Transverse colon (tissue), 4 donors: ENCODE measurements around the gene UNC5C. TPM values are rescaled to one million over a fixed set of nuclear protein-coding genes. Genes with fewer than 3 reads are reported as not detected.

Experiments used
- DNase-seq: peaks from one replicate; pipeline ENCODE4 v3.0.0-alpha.2; 2019
- H3K27ac ChIP-seq, 4 donors: fragments of 200-600 bp; sonication (generic); 2 replicates each; pipeline ENCODE4 v1.5.1; 2016 to 2018; ENCODE audit warnings: inconsistent platforms in 4 of 4
- H3K27me3 ChIP-seq: fragments of 200-600 bp; sonication (generic); 2 replicates; pipeline ENCODE4 v1.5.1; 2017; ENCODE audit warnings: inconsistent platforms
- H3K36me3 ChIP-seq, 4 donors: fragments of 200-600 bp; sonication (generic); 2 replicates each; pipeline ENCODE4 v1.5.1; 2017 to 2019; ENCODE audit warnings: inconsistent platforms in 4 of 4
- H3K4me1 ChIP-seq, 4 donors: fragments of 200-600 bp; sonication (generic); 2 replicates each; pipeline ENCODE4 v1.5.1; 2017 to 2020; ENCODE audit warnings: inconsistent platforms in 4 of 4
- H3K4me3 ChIP-seq, 4 donors: fragments of 200-600 bp; sonication (generic); 1 replicate in 1 of 4; 2 replicates in 3 of 4; pipeline versions ENCODE4 v1.5.1 to v1.6.1; 2017 to 2019; ENCODE audit warnings: inconsistent platforms in 4 of 4
- H3K9me3 ChIP-seq, 2 donors: fragments of 200-600 bp; sonication (generic); 2 replicates each; pipeline ENCODE4 v1.5.1; 2017 to 2019; ENCODE audit warnings: inconsistent platforms in 2 of 2
- EP300 ChIP-seq: sonication (generic); formaldehyde crosslinking; IDR thresholded peaks from one replicate; pipeline ENCODE4 v1.6.1; 2017; ENCODE audit warnings: antibody characterized with exemption, low read depth
- POLR2A ChIP-seq: fragments of 450-650 bp; IDR thresholded peaks from one replicate; pipeline ENCODE4 v1.6.1; 2016; ENCODE audit warnings: antibody characterized with exemption, mild to moderate bottlenecking, moderate library complexity
- POLR2AphosphoS5 ChIP-seq, 3 donors: sonication (generic); formaldehyde crosslinking; IDR thresholded peaks; one replicate each; pipeline ENCODE4 v1.6.1; 2016; ENCODE audit warnings: antibody characterized with exemption in 3 of 3
- WGBS, 2 donors: methylation state at CpG; one replicate each; pipeline ENCODE4 v1.1.5; 2018; ENCODE audit warnings: low coverage in 1 of 2; 5-methylcytosine and 5-hydroxymethylcytosine counted together
- in situ Hi-C, 4 donors: fragments of 200-750 bp; cut with MboI; loops; one replicate each; pipeline versions ENCODE4 v1.15.0 to v1.15.1; 2017; ENCODE audit warnings: low sequenced_read_pairs in 3 of 4, low pct_ligation_motif_present in 1 of 4, low pct_unique_long_range_greater_than_20kb in 1 of 4
- intact Hi-C: fragments of 100-400 bp; cut with DNase I; formaldehyde crosslinking; loops from one replicate; pipeline ENCODE4 v1.15.1; 2023; ENCODE audit warnings: low total_unique reads
- total RNA-seq, 4 donors: library from RNA; depleted of rRNA; stranded (reverse); fragments of >200 nt; gene quantifications; one replicate each; pipeline ENCODE4 v1.1.0, GENCODE V29; 2016
- TF ChIP-seq, protein P1 (sequence below), 5 experiments: fragments of 200-600 bp in 3 of 5; fragments of 450-650 bp in 2 of 5; sonication (generic) in 3 of 5; IDR thresholded peaks; 1 replicate in 2 of 5; 2 replicates in 3 of 5; pipeline ENCODE4 v1.5.1; 2016 to 2017; ENCODE audit warnings: antibody characterized with exemption in 5 of 5, inconsistent platforms in 3 of 5, mild to moderate bottlenecking in 2 of 5, moderate library complexity in 1 of 5

UNC5C gene
- total RNA-seq, 4 donors from 2014 or later, result 4.5 to 6.8 (median 4.8) TPM

DNA sequence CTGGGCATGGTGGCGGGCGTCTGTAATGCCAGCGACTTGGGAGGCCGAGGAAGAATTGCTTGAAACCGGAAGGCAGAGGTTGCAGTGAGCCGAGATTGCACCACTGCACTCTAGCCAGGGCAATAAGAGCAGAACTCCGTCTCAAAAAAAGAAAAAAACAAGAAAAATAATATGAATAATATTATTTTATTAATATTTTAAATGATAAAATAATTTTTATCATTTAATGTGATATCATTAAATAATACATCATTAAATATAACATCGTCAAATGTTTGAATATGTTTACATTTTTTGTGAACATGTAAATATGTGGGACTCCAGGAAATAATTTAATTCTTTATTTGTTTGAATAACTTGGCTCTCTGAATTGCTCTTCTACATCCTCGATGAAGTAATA, 15.5 kb downstream of the UNC5C start:
- Histone ChIP-seq H3K4me3 (no peak overlapping the region), H3K9me3 (no peaks in the 10 kb centered on the region), H3K27me3 (no peaks in the 10 kb centered on the region), H3K4me1 (no peaks in the 10 kb centered on the region), H3K27ac (no peak overlapping the region), H3K36me3 (no peaks in the 10 kb centered on the region)
- WGBS, 2 donors, result 82 to 83% methylated on average over 9 of the region's 9 CpGs
- no peak for DNase-seq
- intact Hi-C loops (no loop called here), in situ Hi-C loops (no loop called here)
- no peak for TF ChIP-seq POLR2AphosphoS5 (IDR thresholded peaks at IDR 0.05)

DNA sequence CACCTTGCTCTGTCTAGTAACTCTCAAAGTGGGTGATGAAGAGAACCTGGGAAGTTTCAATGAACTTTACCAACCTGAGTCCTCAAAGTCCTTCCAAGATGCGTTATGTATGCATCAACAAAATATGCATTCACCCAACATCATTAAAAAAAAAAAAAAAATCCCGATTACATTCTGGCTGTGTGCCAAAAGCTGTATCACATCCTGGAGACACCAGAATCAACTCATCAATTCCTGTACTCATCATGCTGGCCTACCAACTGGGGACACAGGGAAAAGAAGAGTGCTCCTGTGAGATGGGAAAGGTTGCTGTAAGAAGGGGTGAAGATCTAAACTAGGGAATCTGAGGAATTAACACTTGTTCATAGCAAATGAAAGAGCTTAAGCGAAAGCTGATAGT, 16.5 kb downstream of the UNC5C start:
- no peaks in the 10 kb centered on the region for H3K4me1 ChIP-seq
- no peaks in the 10 kb centered on the region for H3K9me3 ChIP-seq
- no peak for DNase-seq
- no peaks in the 10 kb centered on the region for H3K36me3 ChIP-seq
- intact Hi-C loops (no loop called here), in situ Hi-C loops (no loop called here)
- TF ChIP-seq POLR2AphosphoS5 (IDR thresholded peaks at IDR 0.05), result no peak
- 88 to 96% methylated on average over 3 of the region's 3 CpGs for WGBS, 2 donors
- no peaks in the 10 kb centered on the region for H3K27me3 ChIP-seq
- no peak overlapping the region for H3K4me3 ChIP-seq
- no peak overlapping the region for H3K27ac ChIP-seq

DNA sequence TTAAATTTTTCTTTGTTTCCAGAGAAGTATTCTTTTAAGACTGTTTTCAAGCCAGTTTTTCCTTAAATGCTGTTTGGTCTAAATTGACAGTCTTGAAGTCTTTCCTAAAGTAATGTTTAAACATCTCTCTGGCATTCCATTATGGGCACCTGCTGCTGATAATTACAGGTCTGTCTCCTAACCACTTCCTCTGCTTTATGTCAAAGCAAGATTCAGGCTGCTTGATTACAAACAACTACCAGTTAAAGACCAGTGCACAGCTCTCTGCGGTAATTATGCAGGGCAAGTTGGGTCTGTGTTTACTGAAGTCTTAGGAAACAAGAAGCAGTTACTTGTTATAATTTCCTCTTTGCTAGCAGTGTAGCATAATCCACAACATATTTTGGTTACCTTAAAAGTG, 17.6 kb downstream of the UNC5C start:
- Histone ChIP-seq H3K4me1 (no peaks in the 10 kb centered on the region), H3K4me3 (no peak overlapping the region), H3K36me3 (no peaks in the 10 kb centered on the region), H3K9me3 (no peaks in the 10 kb centered on the region), H3K27ac (no peak overlapping the region), H3K27me3 (no peaks in the 10 kb centered on the region)
- no peak for DNase-seq
- in situ Hi-C loops, result no loop called here
- no peak for TF ChIP-seq POLR2A
- TF ChIP-seq EP300, result no peak
- TF ChIP-seq, protein P1, sequence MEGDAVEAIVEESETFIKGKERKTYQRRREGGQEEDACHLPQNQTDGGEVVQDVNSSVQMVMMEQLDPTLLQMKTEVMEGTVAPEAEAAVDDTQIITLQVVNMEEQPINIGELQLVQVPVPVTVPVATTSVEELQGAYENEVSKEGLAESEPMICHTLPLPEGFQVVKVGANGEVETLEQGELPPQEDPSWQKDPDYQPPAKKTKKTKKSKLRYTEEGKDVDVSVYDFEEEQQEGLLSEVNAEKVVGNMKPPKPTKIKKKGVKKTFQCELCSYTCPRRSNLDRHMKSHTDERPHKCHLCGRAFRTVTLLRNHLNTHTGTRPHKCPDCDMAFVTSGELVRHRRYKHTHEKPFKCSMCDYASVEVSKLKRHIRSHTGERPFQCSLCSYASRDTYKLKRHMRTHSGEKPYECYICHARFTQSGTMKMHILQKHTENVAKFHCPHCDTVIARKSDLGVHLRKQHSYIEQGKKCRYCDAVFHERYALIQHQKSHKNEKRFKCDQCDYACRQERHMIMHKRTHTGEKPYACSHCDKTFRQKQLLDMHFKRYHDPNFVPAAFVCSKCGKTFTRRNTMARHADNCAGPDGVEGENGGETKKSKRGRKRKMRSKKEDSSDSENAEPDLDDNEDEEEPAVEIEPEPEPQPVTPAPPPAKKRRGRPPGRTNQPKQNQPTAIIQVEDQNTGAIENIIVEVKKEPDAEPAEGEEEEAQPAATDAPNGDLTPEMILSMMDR (IDR thresholded peaks at IDR 0.05), result no peak
- no peak for TF ChIP-seq POLR2AphosphoS5 (IDR thresholded peaks at IDR 0.05)
- intact Hi-C loops, result no loop called here
- 50 to 83% methylated on average over 1 of the region's 1 CpG for WGBS, 2 donors

DNA sequence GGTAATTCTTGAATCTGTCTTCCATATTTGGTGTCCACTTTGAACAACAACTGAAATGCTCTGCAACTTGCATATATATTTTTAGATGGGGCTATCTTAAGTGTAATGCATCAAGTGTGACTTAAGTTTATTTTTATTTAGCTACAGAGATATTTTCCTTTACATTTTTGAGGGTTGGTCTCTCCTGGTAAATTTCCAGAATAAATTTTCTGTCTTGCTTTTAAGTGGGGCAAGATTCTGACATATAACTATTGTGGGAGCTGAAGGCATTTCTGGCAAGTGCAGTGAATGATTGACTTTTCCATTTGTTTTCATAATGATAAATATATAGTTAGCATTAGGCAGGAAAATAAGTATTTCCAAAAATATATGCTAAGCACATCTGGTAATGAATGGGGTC, 18.8 kb downstream of the UNC5C start:
- Histone ChIP-seq H3K4me1 (no peaks in the 10 kb centered on the region), H3K27ac (no peak overlapping the region), H3K4me3 (no peak overlapping the region), H3K27me3 (no peaks in the 10 kb centered on the region), H3K36me3 (no peaks in the 10 kb centered on the region), H3K9me3 (no peaks in the 10 kb centered on the region)
- TF ChIP-seq EP300 (no peak), POLR2AphosphoS5 (IDR thresholded peaks at IDR 0.05) (no peak), POLR2A (no peak)
- TF ChIP-seq, protein P1 (IDR thresholded peaks at IDR 0.05), result no peak
- intact Hi-C loops (no loop called here), in situ Hi-C loops (no loop called here)
- DNase-seq, result no peak

DNA sequence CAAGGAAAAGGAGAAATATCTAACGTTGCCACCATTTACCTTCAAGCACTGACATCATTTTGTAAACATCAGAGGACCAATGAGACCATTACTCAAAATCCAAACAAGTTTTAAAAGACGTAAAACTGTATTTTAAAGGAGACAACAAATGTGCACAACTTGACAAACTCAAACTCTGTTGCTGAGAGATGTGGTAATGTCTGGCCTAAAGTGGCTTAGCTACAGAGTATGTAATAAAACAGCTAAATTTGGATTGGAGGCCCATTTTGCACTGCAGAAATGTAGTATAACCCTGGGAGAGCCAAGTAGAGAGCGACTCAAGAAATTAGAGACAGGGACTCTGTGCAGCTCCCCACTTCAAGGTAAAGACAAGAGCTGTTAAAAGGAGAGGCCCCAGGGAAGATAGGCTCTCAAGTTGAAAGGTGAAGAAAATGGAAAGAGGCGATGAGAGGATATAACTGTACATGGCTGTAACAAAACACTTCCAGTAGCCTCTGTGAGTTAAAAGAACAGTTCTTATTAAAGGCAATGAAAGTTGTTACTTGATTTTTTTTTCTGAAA, 20.3 kb downstream of the UNC5C start:
- WGBS, 2 donors, result 66 to 74% methylated on average over 4 of the region's 4 CpGs
- H3K9me3 ChIP-seq, result no peaks in the 10 kb centered on the region
- no peaks in the 10 kb centered on the region for H3K36me3 ChIP-seq

More for the DNA sequence above, 20.3 kb downstream of the UNC5C start:
- Histone ChIP-seq H3K4me3 (no peak overlapping the region), H3K4me1 (no peaks in the 10 kb centered on the region), H3K27ac (no peak overlapping the region), H3K27me3 (no peaks in the 10 kb centered on the region)
- no peak for DNase-seq
- in situ Hi-C loops, result no loop called here
- TF ChIP-seq, protein P1 (IDR thresholded peaks at IDR 0.05), result no peak
- no peak for TF ChIP-seq EP300
- no peak for TF ChIP-seq POLR2AphosphoS5 (IDR thresholded peaks at IDR 0.05)
- no peak for TF ChIP-seq POLR2A
- intact Hi-C loops, result no loop called here
